GM10248 (cell line): ENCODE data around the gene TCEAL6.
"Not testable (repeated sequence)": the region's sequence is repeated elsewhere in the genome, so short reads cannot be mapped to it uniquely, and the experiment has no call there.

ENCODE experiments used
- CTCF ChIA-PET: fragments of 300-600 bp; sonication (Branson Sonifier 250); formaldehyde crosslinking; extraction: SDS; loops from one replicate; lab custom pipeline; 2021; ENCODE audit warnings: antibody characterized with exemption; lab: Yijun Ruan, JAX
- POLR2A ChIA-PET: fragments of 350-650 bp; sonication (Branson Sonifier 250); formaldehyde crosslinking; extraction: SDS; loops from one replicate; lab custom pipeline; 2020; ENCODE audit warnings: antibody characterized with exemption; lab: Yijun Ruan, JAX
- DNase-seq: peaks from one replicate; pipeline ENCODE4 v3.0.0; 2012; ENCODE audit errors: extremely low spot score
- TF ChIP-seq, protein P1 (sequence below): IDR thresholded peaks from 2 replicates; pipeline ENCODE4 v1.5.1; 2012; ENCODE audit warnings: mild to moderate bottlenecking, low read depth; ENCODE audit errors: extremely low read depth, missing control alignments, control extremely low read depth

The TCEAL6 gene

DNA sequence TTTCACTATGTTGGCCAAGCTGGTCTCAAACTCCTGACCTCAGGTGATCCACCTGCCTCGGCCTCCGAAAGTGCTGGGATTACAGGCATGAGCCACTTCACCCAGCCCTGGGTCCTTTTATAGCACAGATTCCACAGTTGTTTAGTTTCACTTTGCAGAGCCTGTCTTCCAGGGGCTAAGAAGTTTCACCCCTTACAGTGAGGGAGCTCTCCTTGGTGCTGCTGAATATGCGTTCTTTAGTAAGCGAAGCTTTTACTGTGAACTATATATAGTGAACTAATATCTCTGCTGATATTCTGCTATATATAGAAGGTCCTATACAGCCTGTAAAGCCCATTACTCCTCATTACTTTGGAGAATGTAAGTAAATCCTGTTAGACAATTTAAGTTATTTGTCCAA is 4.2 kb downstream of the TCEAL6 start:
- no peak for DNase-seq
- ChIA-PET POLR2A (no interaction called here), CTCF (interaction anchor here (1.0 kb wide), 1 partner anchor 8 kb away, joined by 3 read pairs; no protein-coding TSS in a partner anchor)
- TF ChIP-seq, protein P1, sequence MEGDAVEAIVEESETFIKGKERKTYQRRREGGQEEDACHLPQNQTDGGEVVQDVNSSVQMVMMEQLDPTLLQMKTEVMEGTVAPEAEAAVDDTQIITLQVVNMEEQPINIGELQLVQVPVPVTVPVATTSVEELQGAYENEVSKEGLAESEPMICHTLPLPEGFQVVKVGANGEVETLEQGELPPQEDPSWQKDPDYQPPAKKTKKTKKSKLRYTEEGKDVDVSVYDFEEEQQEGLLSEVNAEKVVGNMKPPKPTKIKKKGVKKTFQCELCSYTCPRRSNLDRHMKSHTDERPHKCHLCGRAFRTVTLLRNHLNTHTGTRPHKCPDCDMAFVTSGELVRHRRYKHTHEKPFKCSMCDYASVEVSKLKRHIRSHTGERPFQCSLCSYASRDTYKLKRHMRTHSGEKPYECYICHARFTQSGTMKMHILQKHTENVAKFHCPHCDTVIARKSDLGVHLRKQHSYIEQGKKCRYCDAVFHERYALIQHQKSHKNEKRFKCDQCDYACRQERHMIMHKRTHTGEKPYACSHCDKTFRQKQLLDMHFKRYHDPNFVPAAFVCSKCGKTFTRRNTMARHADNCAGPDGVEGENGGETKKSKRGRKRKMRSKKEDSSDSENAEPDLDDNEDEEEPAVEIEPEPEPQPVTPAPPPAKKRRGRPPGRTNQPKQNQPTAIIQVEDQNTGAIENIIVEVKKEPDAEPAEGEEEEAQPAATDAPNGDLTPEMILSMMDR = no peak

DNA sequence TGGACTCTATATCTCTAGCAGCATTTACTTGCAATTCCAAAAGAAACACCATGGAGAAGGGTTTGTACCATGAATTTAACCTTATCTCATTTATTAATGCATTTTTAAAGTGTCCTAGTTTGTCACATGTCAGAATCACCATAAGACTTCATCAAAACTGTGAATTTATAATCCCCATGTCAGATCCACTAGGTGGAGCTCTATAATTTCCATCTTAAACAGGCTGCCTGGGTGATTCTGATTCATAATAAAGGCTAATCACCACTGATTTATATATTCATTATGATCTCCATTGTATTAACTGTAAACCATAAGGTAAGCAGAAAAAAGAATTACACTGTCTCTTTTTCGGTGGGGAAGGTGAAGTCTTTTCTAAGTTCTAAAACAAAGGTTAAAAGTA is 12.8 kb downstream of the TCEAL6 start:
- DNase-seq = no peak
- TF ChIP-seq, protein P1 = peak; percentile 17
- CTCF ChIA-PET = interaction anchor here (1.1 to 1.4 kb wide), 2 partner anchors 9 to 24 kb away, joined by 3 read pairs; no protein-coding TSS in a partner anchor
- POLR2A ChIA-PET = no interaction called here

DNA sequence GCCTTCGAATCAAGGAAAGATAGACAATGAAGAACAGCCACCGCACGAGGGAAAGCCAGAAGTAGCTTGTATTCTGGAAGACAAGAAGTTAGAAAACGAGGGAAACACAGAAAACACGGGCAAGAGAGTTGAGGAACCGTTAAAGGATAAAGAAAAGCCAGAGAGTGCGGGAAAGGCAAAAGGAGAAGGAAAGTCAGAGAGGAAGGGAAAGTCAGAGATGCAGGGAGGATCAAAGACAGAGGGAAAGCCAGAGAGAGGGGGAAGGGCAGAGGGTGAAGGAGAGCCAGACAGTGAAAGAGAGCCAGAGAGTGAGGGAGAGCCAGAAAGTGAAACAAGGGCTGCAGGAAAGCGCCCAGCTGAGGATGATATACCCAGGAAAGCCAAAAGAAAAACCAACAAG is 15.4 kb downstream of the TCEAL6 start:
- ChIA-PET POLR2A (no interaction called here), CTCF (no interaction called here)
- DNase-seq = no peak
- TF ChIP-seq, protein P1 = no peak

DNA sequence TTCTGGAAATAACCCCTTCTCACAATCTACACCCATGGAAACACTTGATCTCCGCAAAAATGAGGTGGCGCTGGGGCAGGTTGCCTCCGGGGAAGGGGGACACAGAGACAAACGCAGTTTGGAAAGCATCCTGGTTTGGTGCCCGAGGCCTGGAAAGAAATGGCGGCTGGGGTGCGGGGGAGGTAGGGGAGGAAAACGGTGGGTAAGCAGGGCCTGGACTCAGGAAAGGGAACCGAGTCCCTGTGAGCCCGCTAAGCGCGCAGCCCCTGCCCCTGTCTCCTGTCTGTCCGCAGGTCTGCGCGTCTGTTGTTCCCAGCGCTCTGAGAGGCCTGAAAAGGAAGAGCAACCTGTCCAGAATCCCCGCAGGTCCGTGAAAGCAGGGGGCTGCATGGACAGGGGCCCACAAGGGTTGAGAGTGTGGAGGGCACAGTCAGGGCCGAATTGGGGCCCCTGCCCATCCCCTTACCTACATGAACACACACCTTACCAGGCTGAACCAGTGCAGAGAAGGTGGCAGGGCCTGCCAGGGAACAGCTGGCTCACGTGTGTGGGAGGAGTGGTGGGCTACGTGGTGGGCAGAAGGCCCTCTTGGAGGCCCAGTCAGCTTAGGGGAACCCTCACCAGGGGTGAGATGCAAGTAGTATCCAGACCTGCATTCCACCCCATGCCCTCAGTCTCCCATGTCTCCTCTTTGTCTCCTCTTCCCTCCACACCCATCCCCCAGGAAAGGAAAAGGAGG is 16.0 kb downstream of the TCEAL6 start:
- CTCF ChIA-PET, POLR2A ChIA-PET, DNase-seq: not testable (repeated sequence)

DNA sequence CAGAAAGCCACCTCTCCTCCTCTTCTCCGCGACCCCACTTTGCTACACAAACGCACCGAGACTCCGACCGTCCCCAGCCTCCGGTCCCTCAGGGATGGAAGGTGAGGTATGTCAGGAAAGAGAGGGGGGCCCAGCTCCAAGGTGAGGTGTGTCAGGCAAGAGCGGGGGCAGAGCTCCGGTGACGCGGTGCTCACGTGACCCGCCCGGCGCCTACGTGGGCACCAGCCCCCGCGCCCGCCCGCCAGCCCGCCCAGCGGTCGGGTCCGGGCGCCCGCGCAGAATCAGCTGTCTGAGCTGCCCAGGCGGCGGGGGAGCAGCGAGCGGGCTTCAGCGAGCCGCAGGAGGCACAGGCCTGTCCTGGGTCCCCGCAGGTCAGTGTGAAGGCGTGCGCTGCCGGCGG is 16.8 kb downstream of the TCEAL6 start, which contains the start of gene TCEAL2:
Gene TCEAL2 (plus strand): TSS at position 244 of the 400 bp plus-strand sequence. CDS start 1,152 bp downstream, outside the sequence.
- DNase-seq, POLR2A ChIA-PET, CTCF ChIA-PET: not testable (repeated sequence)

DNA sequence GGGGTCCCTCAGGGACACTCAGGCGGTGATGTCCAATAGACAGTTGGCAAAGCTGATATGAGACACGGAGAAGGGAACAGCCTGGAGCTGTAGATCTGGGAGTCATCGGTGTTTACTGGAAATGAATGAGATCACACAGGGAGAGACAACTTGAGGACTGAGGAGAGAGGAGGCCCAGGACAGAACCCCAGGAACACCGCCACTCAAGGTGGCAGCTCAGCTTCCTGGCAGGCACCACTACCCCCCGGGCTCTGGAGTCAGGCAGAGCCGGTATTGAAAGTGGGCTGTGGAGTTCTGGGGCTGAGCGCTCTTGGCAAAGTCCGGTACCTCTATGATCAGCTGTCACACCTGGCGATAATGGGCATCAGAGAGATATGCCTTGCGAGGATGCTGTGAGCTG is 17.3 kb downstream of the TCEAL6 start:
- POLR2A ChIA-PET, DNase-seq, CTCF ChIA-PET: not testable (repeated sequence)

DNA sequence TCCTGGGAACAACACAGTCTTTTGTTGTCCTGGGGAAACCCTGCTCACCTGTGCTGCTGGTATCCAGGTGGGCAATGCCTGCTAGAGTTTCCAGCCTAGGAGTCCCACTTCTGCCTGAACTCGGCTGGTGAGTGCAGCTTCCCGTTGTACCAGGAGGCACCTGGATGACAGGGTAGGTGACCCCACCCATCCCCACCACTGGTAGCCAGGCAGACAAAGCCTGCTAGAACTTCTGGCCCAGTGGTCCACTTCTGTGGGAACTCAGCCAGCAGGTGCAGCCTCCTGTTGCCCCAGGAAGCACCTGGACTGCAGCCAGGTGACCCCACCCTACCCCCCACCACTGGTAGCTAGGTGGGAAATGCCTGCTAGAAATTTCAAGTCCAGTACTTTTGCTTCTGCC is 26.5 kb downstream of the TCEAL6 start:
- no peak for DNase-seq
- TF ChIP-seq, protein P1 = no peak
- POLR2A ChIA-PET = no interaction called here
- CTCF ChIA-PET = no interaction called here

DNA sequence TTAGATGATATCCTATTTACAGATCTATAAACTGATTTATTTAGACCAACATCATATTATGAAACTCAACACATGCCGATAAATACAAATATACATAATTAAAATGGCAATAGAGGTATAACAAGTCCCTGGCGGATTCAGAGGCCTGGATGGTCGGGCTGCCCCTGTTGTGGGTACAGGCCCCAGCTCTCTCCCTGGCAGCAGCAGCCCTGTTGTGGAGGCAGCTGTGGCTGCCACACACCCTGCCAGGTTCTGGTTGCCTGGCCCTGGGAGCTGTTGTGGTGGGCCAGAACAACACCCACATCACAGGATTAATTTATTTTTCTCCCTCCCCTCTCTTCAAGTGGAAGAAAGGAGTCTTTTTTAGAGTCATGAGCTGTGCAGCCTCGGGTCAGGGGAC is 28.9 kb downstream of the TCEAL6 start:
- DNase-seq = no peak
- TF ChIP-seq, protein P1 = no peak
- ChIA-PET POLR2A (no interaction called here), CTCF (no interaction called here)
